A673 (cell line): ENCODE results near the gene RIN2.

Experiments
- CTCF ChIP-seq: fragments of 300-800, 200-600 bp; sonication (generic); conservative IDR thresholded peaks from 2 replicates; pipeline ENCODE4 v1.5.1; 2017; ENCODE audit warnings: low read depth, mild to moderate bottlenecking, antibody characterized with exemption, low read length, moderate library complexity, mixed read lengths
- EZH2 ChIP-seq: fragments of 200-600 bp; sonication (generic); IDR thresholded peaks from 2 replicates; pipeline ENCODE4 v1.6.1; 2017; ENCODE audit warnings: borderline replicate concordance, low read depth, mild to moderate bottlenecking, mixed read lengths, antibody characterized with exemption, low read length; ENCODE audit not compliant: poor library complexity, severe bottlenecking

DNA sequence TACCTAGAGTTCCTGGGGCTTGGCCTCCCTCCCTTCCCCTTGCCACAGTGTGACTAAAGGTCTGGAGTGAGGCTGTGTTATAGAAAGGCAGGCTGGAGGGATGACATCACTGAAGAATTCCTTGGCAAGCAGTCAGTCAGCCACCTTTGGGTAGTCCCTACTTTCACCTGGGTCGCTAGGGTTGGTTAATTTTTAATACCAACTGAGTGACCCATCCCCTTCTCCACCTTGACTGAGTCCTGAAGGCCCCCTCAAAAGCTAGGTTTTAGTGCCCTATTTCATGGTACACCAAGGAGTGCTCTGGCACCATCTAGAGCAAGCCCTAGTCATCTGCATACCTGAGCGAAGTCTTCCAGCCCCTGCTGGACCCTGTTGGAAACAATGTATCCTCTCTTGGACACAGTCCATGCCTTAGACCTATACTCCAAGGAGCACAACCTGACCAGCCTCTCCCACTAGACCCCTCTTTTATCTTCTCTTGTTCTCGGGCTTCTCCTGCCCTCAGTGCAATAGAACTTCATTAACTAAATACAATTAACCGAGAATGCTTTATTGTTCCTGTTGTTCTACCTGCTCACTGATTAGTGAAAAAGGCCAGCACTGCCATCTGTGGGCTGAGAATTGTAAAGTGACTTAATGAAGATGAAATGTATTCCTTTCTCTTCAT, 44.6 kb downstream of the RIN2 start:
- TF ChIP-seq CTCF (no peak), EZH2 (no peak)
